Testis (tissue), 2 donors: ENCODE data around the gene CLMN.

Source experiments
- CTCF ChIP-seq, 3 experiments: fragments of 450-650 bp in 2 of 3; fragments of 200-600 bp in 1 of 3; sonication (generic) in 1 of 3; IDR thresholded peaks; one replicate each; pipeline ENCODE4 v1.5.1; 2016 to 2019; ENCODE audit warnings: antibody characterized with exemption in 3 of 3, mild to moderate bottlenecking in 2 of 3, moderate library complexity in 1 of 3
- POLR2A ChIP-seq: fragments of 450-650 bp; IDR thresholded peaks from one replicate; pipeline ENCODE4 v1.6.1; 2017; ENCODE audit warnings: antibody characterized with exemption, mild to moderate bottlenecking, moderate library complexity

GRCh38 chr14:95313190-95313589 is 6.5 kb downstream of the CLMN start:
- TF ChIP-seq CTCF (IDR thresholded peaks at IDR 0.05) = no peak
- TF ChIP-seq POLR2A = no peak
